CMK (cell line): ENCODE data around the gene MRPL51.
"Not testable (repeated sequence)": the region's sequence is repeated elsewhere in the genome, so short reads cannot be mapped to it uniquely, and the experiment has no call there.

Experiments
- DNase-seq: peaks from one replicate; pipeline ENCODE4 v3.0.0-alpha.2; 2010; ENCODE audit warnings: low read depth

The MRPL51 gene

DNA sequence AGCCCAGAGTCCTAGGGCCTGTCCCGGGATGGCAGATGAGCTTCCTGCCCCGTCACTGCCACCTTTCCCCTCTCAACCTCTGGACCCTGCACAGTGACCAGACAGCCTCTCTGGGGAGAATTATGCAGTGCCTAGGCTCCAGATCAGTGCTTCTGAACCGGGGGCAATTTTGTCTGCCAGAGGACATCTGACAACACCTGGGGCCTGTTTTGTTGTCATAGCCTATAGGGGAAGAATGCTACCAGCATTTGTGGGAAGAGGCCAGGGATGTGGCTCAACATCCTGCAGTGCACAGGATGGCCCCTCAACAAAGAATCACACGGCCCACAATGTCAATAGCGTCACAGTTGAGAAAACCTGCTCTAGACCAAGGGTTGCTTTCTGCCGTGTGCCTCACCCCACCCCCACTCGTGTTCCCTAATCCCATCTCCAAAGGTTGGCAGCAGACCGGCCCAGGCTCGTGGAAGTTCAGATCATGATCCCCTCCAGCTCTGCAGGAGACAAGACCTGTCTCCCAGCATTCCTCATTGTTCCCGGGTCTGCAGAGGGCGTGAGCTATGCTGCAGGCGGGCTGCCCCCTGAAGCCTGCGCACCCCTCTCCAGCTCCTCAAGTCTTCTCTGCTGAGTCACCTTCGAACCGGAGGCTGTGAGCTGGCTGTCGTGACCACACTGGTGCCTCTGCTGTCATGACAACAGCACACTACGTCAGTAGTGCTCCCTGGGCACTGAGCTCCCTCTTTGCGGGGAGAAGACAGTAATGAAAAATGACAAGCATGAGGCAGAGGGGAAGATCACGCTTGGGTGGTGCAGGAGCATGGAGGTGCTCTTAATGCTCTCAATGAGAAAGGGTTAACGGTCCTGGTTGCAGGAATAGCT lies 39.2 kb upstream of the MRPL51 start:
- peak; percentile 87 for DNase-seq

DNA sequence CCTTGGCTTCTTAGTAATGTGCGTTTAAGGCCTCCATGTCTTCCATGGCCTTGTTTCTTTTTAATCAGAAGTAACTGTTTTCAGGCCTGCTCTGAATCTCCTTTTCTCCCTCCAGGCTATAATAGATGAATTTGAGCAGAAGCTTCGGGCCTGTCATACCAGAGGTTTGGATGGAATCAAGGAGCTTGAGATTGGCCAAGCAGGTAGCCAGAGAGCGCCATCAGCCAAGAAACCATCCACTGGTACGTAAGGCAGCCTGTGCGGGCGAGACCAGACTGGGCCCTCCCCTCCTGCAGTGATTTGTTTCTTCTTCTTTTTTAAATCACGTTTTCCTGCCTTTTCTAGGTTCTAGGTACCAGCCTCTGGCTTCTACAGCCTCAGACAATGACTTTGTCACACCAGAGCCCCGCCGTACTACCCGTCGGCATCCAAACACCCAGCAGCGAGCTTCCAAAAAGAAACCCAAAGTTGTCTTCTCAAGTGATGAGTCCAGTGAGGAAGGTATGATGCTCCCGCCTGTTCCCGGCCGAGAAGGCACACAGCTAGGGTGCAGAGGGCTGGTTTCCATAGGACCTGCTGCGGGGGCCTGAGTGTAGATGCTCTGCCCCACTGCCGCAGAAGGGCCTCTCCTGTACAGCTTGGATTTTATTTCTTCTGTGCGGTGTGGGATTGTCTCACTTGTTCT lies 37.7 kb upstream of the MRPL51 start:
- DNase-seq, result no peak

DNA sequence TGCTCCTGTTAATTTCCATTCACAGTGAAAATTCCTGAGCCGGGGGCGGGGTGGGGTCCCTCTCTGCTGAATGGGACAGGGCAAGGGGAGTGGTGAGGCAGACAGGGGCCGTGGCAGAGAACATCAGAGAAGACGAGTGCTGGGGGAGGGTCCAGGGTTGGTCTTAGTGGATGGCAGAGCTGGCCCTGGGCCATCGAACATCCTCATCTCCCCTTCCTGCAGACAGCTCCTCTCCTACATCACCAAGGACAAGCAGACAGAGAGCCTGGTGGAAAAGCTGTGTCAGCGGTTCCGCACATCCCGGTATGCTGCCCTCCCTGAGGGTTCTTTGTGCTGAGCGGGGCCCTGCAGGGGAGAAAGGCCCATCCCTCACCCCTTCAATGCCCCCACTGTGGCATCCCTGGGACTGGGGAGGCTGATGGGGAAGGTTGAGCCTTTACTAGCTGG lies 36.3 kb upstream of the MRPL51 start:
- DNase-seq, result no peak

DNA sequence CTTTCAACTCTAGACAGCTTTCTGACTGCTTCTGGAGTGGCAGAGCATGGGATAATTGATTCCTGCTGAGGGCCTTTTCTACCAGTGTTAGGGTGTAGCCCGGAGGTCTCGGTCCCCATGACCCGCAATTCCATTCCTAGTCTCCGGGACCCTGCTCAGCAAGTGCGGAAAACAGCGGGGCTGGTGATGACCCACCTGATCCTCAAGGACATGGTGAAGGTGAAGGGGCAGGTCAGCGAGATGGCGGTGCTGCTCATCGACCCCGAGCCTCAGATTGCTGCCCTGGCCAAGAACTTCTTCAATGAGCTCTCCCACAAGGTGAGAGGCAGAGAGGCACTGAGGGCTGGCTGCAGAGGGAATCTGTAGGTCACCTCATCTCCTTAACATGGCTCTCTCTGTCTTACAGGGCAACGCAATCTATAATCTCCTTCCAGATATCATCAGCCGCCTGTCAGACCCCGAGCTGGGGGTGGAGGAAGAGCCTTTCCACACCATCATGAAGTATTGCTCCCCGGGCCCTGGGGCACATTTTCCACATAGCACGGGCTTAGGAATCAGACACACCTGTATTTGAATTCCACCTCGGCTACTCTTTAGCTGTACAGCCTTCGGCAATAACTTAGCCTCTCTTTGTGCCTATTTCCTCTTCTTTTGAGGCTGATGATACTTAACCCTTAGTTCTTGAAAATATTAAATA lies 35.6 kb upstream of the MRPL51 start:
- no peak for DNase-seq

DNA sequence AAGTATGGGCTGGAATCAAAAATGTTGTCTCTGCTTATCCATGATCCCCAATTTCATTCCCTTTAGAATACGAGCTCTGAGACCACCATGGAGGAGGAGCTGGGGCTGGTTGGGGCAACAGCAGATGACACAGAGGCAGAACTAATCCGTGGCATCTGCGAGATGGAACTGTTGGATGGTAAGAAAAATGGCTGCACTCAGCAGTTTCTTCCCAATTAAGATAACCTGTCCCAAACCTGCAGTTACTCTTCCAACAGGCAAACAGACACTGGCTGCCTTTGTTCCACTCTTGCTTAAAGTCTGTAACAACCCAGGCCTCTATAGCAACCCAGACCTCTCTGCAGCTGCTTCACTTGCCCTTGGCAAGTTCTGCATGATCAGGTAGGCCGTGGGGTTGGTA lies 34.6 kb upstream of the MRPL51 start:
- DNase-seq, result no peak

DNA sequence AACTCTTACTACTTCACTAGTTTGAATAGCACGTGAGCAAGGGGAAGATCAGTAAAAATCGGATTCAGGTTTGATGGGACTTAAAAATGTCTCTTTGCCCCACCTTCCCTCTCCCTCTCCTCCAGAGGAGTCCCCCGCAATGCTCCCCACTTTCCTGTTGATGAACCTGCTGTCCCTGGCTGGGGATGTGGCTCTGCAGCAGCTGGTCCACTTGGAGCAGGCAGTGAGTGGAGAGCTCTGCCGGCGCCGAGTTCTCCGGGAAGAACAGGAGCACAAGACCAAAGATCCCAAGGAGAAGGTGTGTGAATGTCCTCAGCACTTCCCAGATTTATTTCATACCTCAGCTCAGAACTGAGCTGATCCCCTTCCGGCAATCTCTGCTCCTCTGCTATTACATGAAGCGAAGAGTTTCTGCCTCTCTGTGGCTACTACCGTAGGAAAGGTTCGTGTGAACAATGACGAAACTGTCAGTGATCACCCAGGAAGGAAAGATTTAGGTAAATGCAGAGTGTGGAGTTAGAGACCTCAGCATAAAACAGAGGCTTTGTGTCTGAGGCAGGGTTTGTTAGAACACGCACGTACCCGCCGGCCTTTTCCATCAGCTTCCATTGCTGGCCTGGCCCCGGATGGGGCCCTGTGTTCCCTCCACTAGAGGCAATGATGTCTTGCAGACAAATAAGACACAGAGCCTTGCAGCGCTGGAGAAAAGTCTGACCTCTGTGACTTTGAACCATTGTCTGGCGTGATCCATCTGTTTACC lies 33.9 kb upstream of the MRPL51 start:
- no peak for DNase-seq

DNA sequence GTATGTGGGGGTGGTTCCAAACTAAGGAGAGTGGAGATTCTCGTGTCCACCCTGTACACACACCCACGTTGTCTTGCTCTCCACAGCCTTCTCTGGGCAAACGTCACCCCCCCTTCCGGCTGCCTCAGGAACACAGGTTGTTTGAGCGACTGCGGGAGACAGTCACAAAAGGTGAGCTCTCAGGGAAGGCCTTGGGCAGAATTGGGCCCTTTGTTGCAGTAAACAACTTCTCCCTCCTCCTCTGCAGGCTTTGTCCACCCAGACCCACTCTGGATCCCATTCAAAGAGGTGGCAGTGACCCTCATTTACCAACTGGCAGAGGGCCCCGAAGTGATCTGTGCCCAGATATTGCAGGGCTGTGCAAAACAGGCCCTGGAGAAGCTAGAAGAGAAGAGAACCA lies 33.1 kb upstream of the MRPL51 start:
- DNase-seq, result no peak

DNA sequence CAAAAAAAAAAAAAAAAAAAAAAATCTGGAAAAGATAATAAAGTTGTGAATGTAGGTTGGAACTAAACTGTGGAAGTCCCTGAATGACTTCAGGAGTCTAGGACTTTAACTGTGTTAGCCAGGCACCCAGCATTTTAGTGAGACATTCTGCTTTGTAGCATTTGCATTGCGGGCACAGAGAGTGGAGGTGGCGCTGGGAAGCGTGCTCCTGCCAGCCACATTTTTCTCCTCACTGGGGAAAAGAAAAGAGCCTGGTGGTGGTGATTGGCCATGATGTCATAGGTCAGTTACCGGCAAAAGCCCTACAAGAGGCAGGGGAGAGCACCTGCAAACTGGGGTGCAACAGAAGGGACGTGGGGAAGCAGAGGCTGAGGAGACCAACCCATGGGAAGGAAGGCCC lies 31.6 kb upstream of the MRPL51 start:
- no peak for DNase-seq

DNA sequence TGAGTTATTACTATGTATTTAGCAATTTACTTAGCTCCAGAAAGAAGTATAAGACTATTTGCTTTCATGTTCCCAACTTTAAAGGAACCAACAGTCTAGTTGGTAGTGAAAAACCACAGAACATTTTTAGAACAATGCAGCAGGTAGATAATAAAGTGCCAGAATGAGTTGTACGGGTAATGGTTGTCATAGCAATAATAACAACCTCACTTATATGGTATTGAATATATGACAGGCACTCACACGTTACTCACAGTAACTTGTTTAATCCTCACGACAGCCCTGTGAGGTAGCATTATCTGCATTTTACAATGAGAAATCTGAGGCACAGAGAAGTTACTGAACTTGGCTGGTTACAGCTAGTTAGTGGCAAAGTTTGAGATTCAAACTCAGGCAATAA lies 30.6 kb upstream of the MRPL51 start:
- DNase-seq, result no peak

DNA sequence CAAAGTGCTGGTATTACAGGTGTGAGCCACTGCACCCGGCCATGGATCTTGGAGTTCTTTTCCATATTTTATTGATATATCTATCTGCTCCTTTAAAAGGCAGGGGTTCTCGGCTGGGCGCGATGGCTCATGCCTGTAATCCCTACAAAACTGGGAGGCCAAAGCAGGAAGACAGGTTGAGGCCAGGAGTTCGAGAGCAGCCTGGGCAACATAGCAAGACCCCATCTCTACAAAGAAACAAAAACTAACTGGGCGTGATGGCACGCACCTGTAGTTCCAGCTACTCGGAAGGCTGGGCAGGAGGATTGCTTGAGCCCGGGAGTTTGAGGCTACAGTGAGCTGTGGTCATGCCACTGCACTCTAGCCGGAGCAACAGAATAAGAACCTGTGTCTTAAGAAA lies 29.1 kb upstream of the MRPL51 start:
- DNase-seq, result no peak

DNA sequence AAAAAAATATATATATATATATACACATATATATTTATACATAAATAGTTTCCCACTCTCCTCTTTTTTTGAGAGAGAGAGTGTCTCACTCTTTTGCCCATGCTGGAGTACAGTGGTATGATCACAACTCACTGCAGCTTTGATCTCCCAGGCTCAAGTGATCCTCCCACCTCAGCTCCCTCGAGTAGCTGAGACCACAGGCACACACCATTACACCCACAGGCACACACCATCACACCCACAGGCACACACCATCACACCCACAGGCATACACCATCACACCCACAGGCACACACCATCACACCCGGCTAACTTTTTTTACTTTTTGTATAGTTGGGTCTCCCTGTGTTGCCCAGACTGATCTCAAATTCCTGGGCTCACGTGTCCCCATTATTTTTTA lies 27.1 kb upstream of the MRPL51 start:
- no peak for DNase-seq

DNA sequence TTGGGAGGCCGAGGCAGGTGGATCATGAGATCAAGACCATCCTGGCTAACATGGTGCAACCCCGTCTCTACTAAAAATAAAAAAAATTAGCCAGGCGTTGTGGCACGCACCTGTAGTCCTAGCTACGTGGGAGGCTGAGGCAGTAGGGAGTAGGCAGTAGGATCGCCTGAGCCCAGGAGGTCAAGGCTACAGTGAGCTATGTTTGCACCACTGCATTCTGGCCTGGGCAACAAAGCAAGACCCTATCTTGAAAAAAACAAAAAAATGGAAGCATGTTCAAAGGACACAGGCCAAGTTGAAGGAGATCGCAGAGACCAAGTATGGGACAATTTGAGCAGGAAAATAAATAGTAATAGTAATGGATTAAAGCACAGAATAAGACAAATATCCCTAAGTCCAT lies 15.0 kb upstream of the MRPL51 start:
- no peak for DNase-seq

DNA sequence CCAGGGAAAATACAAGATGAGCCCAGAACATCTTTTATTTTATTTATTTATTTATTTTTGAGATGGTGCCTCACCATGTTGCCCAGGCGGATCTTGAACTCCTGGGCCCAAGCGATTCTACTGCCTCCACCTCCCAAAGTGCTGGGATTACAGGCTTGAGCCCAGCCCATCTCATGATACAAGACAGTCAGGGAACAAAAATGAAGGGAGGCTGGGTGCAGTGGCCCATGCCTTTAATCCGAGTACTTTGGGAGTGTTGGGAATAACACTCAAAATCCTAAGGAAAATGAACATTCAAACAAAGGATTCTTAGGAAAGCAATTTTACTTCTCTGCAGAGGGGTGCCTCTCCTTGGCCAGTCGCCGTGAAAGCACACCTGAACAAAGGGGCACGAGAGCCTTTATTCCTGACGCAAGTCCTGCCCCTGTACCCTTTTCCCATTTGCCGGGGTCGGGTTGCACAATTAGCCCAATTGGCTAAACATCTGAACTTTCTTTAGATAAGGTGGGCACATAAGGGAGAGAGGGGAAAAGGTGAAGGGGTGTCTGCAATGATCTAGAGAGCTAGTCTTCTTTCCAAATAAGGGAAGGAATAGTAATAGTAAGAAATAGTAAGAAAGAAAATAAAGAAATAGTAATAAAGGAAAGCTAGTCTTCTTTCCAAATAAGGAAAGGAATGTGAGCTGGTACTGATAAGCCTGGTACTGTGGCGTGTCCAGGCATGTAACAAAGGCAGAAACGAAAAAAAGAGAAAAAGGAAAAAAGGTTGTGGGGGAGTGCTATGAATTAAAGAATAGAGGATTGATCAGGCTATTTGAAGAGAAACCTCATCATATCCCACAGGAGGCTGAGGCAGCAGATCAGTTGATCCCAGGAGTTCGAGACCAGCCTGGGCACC lies 14.3 kb upstream of the MRPL51 start:
- no peak for DNase-seq

DNA sequence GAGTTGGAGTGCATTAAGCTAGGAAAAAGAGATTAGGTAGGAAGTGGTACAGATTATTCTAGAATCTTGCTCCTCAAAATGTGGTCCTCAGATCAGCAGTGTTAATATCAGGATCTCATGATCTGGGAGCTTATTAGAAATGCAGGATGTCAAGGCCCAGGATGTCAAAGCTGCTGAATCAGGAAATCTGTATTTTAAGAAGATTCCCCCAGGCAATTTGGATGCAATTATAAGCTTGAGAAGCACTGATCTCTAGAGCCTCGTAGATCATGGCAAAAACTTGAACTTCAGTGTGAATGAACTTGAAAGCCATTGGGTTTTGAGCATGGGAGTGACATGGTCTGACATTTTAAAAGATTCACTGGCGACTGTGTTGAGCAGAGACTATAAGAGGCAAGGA lies 7.4 kb upstream of the MRPL51 start:
- DNase-seq, result no peak

DNA sequence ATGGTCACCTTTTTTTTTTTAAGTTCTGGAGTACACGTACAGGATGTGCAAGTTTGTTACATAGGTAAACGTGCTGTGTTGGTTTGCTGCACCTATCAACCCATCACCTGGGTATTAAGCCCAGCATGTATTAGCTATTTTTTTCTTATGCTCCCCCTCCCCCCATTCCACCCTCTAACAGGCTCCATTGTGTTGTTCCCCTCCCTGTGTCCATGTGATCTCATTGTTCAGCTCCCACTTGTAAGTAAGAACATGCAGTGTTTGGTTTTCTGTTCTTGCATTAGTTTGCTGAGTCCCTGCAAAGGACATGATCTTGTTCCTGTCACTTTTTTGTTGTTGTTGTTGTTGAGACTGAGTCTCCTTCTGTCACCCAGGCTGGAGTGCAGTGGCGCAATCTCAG lies 4.2 kb upstream of the MRPL51 start:
- DNase-seq, result not testable (repeated sequence)

DNA sequence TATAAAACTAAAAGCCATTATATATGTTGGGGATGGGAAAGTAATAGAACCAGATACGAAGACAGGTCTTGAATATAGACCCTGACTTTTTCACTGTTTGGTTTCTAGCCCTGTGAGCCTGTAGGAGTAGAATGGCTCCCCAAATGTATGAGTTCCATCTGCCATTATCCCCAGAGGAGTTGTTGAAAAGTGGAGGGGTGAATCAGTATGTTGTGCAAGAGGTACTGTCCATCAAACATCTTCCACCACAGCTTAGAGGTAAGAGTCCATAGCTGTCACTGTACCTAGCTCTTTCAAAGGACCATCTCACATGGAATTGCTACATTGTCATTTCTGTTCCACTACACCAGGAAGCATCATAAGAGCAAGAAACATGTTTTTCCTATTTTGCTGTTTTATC lies 1.9 kb upstream of the MRPL51 start:
- no peak for DNase-seq

DNA sequence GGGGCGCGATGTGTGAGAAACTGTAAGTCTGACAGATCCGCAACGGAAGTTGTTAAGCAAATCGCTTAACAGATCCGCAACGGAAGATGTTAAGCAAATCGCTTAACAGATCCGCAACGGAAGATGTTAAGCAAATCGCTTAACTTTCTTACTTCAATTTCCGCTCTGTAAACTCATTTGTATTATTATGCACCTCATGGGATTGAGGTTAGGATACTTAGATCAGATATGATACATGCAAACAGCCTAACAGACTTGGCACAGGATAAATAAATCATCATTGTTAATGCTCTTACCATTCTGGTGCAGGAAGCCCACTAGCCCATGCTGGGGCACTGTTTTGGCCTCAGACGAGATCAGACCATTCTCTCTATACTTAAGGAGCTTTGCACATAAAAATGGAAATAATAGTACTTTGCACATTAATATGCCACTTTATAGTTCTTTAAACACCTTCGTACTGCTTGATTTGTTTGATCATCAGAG lies 1.2 kb upstream of the MRPL51 start:
- DNase-seq, result no peak

DNA sequence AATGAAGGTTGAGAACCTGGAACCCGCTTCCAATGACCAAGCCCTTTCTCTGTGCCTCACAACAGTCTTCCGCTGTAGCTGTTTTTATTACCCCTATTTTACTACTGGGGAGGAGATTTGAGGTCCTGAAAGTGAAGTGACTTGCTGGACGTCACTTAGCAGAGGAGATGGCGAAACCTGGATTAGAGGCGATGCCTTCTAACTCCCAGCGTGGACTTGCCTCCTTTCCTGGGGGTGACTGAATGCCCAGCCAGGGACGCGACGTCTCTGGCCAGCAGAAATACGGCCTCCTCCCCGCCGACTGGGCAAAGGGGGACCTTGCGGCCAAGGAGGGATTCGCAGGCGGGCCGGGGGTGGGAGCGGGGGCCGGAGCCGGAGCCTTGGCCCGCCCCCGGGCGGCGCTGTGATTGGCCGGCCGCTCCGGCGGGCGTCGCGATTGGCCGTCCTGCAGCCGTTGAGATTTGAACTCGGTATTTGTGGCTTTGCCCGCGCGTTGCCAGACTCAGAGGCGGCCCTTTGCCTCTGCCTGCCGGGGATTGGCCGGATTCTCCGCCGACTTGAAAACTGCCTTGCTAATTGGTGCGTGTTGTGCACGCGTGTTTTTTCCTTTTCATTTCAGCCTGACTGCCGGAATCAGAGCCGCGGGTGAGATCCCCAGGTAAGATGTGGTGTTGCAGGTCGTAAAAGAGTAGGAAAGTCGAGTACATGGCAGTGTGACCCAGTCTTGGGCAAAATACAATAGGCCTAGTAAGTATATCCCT lies 615 bp upstream of the MRPL51 start, which contains the start of gene NCAPD2:
Gene NCAPD2, plus strand, starts transcription at position 606 of the 761 bp plus-strand sequence. CDS start 997 bp downstream, outside the sequence.
- DNase-seq, result peak; percentile 86

DNA sequence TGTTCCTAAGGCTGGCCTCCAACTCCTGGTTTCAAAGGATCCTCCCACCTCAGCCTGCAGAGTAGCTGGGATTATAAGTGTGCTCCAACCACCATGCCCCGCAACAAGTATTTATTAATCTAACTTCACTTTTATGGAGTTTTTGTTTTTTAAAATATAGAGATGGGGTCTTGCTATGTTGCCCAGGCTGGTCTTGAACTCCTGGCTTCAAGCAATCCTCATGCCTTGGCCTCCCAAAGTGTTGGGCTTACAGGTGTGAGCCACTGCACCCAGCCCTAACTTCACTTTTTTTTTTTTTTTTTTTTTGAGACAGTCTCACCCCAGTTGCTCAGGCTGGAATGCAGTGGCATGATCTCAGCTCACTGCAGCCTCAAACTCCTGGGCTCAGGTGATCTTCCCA lies 2.4 kb downstream of the MRPL51 start:
- DNase-seq, result not testable (repeated sequence)

DNA sequence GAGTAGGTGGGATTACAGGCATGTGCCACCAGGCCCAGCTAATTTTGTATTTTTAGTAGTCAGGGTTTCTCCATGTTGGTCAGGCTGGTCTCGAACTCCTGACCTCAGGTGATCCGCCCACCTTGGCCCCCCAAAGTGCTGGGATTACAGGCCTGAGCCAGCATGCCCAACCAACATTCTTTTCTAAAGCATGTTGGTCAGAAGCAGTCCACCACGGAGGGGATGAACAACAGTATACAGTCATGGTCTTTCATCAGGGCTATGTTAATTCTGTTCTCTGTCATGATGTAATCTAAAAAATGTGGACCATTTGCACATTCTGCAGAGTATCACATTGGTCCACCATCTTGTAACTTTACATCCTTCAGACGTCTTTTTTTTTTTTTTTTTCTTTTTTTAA lies 3.6 kb downstream of the MRPL51 start:
- DNase-seq, result no peak
